Retina (tissue), 1 donor: ENCODE data around the gene RAB11FIP3.
"Not testable (repeated sequence)": the region's sequence is repeated elsewhere in the genome, so short reads cannot be mapped to it uniquely, and the experiment has no call there.

ENCODE experiments used
- DNase-seq: peaks from one replicate; pipeline ENCODE4 v3.0.0-alpha.2; 2016

Gene RAB11FIP3

GRCh38 chr16:424623-425081 lies 797 bp upstream of the RAB11FIP3 start:
- no peak for DNase-seq

GRCh38 chr16:425740-426114 lies 278 bp downstream of the RAB11FIP3 start:
- DNase-seq: no peak

- peak; percentile 69 for DNase-seq
Measured at GRCh38 chr16:426115-426905, 861 bp downstream of the RAB11FIP3 start.

- peak; percentile 50 for DNase-seq
Measured at GRCh38 chr16:426906-427249, 1.4 kb downstream of the RAB11FIP3 start.

GRCh38 chr16:427250-427649 lies 1.8 kb downstream of the RAB11FIP3 start:
- DNase-seq: no peak

GRCh38 chr16:430904-431303 lies 5.5 kb downstream of the RAB11FIP3 start:
- DNase-seq: no peak

GRCh38 chr16:440627-441026 lies 15.2 kb downstream of the RAB11FIP3 start:
- DNase-seq: no peak

GRCh38 chr16:441447-441846 lies 16.0 kb downstream of the RAB11FIP3 start:
- DNase-seq: no peak

- DNase-seq: no peak
Measured at GRCh38 chr16:442976-443375, 17.5 kb downstream of the RAB11FIP3 start.

GRCh38 chr16:444027-444426 lies 18.6 kb downstream of the RAB11FIP3 start:
- DNase-seq: no peak

GRCh38 chr16:445566-445965 lies 20.1 kb downstream of the RAB11FIP3 start:
- DNase-seq: no peak

GRCh38 chr16:450385-450784 lies 24.9 kb downstream of the RAB11FIP3 start:
- DNase-seq: no peak

- DNase-seq: no peak
Measured at GRCh38 chr16:450785-451512, 25.5 kb downstream of the RAB11FIP3 start.

GRCh38 chr16:454397-454940 lies 29.0 kb downstream of the RAB11FIP3 start:
- DNase-seq: no peak

- no peak for DNase-seq
Measured at GRCh38 chr16:455453-455852, 30.0 kb downstream of the RAB11FIP3 start.

- no peak for DNase-seq
Measured at GRCh38 chr16:456891-457483, 31.5 kb downstream of the RAB11FIP3 start.

- DNase-seq: no peak
Measured at GRCh38 chr16:457732-458400, 32.4 kb downstream of the RAB11FIP3 start.

- DNase-seq: no peak
Measured at GRCh38 chr16:459761-460160, 34.3 kb downstream of the RAB11FIP3 start.

- no peak for DNase-seq
Measured at GRCh38 chr16:460787-461186, 35.3 kb downstream of the RAB11FIP3 start.

- no peak for DNase-seq
Measured at GRCh38 chr16:463071-463470, 37.6 kb downstream of the RAB11FIP3 start.

GRCh38 chr16:466651-467050 lies 41.2 kb downstream of the RAB11FIP3 start:
- peak; percentile 40 for DNase-seq

- DNase-seq: not testable (repeated sequence)
Measured at GRCh38 chr16:467249-467871, 41.9 kb downstream of the RAB11FIP3 start.
